GM13976 (cell line): ENCODE measurements around the gene ADAM33.

Source experiments
- DNase-seq: peaks from one replicate; pipeline ENCODE4 v3.0.0; 2012; ENCODE audit warnings: low spot score
- CTCF ChIP-seq: IDR thresholded peaks from 2 replicates; pipeline ENCODE4 v1.5.1; 2012; ENCODE audit warnings: borderline replicate concordance, mild to moderate bottlenecking; ENCODE audit not compliant: insufficient read depth; ENCODE audit errors: extremely low read depth, missing control alignments, control extremely low read depth
- in situ Hi-C: fragments of 300-500 bp; cut with MboI; formaldehyde crosslinking; loops from one replicate; pipeline ENCODE4 v1.12.0; 2022; ENCODE audit warnings: low sequenced_read_pairs, mixed read lengths, inconsistent platforms; ENCODE audit not compliant: unreplicated experiment

ADAM33 gene

GRCh38 chr20:3681352-3681930 lies 369 bp downstream of the ADAM33 start:
- TF ChIP-seq CTCF = no peak
- DNase-seq = no peak
- in situ Hi-C loops = no loop called here

- in situ Hi-C loops = no loop called here
- no peak for TF ChIP-seq CTCF
- no peak for DNase-seq
Measured at GRCh38 chr20:3680701-3681351, 984 bp downstream of the ADAM33 start.

GRCh38 chr20:3679749-3680700 lies 1.8 kb downstream of the ADAM33 start:
- in situ Hi-C loops = no loop called here
- DNase-seq = no peak
- no peak for TF ChIP-seq CTCF

GRCh38 chr20:3678856-3679720 lies 2.7 kb downstream of the ADAM33 start:
- no peak for TF ChIP-seq CTCF
- in situ Hi-C loops = no loop called here
- no peak for DNase-seq

- DNase-seq = no peak
- in situ Hi-C loops = no loop called here
- no peak for TF ChIP-seq CTCF
Measured at GRCh38 chr20:3678198-3678597, 3.6 kb downstream of the ADAM33 start.

- no peak for DNase-seq
- no peak for TF ChIP-seq CTCF
- in situ Hi-C loops = no loop called here
Measured at GRCh38 chr20:3677733-3678132, 4.1 kb downstream of the ADAM33 start.
